Suprapubic skin (tissue), 4 donors: Measurements from ENCODE around the gene DOC2A. TPM values are rescaled to one million over a fixed set of nuclear protein-coding genes. Genes with fewer than 3 reads are reported as not detected.
"Not testable (repeated sequence)": the region's sequence is repeated elsewhere in the genome, so short reads cannot be mapped to it uniquely, and the experiment has no call there.

Experiments
- DNase-seq, 2 donors: peaks; one replicate each; pipeline ENCODE4 v3.0.0-alpha.2; 2019; ENCODE audit warnings: low spot score in 2 of 2
- H3K27ac ChIP-seq: fragments of 200-600 bp; sonication (generic); one replicate; pipeline ENCODE4 v1.5.1; 2019
- H3K27me3 ChIP-seq: fragments of 200-600 bp; sonication (generic); one replicate; pipeline ENCODE4 v1.5.1; 2019
- H3K36me3 ChIP-seq: fragments of 200-600 bp; sonication (generic); one replicate; pipeline ENCODE4 v1.5.1; 2019
- H3K4me1 ChIP-seq: fragments of 200-600 bp; sonication (generic); one replicate; pipeline ENCODE4 v1.5.1; 2019
- H3K4me3 ChIP-seq: fragments of 200-600 bp; sonication (generic); one replicate; pipeline ENCODE4 v1.5.1; 2019; ENCODE audit warnings: mild to moderate bottlenecking
- H3K9me3 ChIP-seq: fragments of 200-600 bp; sonication (generic); one replicate; pipeline ENCODE4 v1.5.1; 2019
- EP300 ChIP-seq: sonication (generic); formaldehyde crosslinking; IDR thresholded peaks from one replicate; pipeline ENCODE4 v1.6.1; 2017; ENCODE audit warnings: antibody characterized with exemption
- POLR2A ChIP-seq, 2 donors: fragments of 450-650 bp; IDR thresholded peaks; one replicate each; pipeline ENCODE4 v1.6.1; 2017; ENCODE audit warnings: antibody characterized with exemption in 2 of 2, mild to moderate bottlenecking in 2 of 2, moderate library complexity in 2 of 2
- POLR2AphosphoS5 ChIP-seq, 3 donors: sonication (generic); formaldehyde crosslinking; IDR thresholded peaks; one replicate each; pipeline ENCODE4 v1.6.1; 2017; ENCODE audit warnings: antibody characterized with exemption in 3 of 3
- WGBS: methylation state at CpG from one replicate; pipeline ENCODE4 v1.1.5; 2018; 5-methylcytosine and 5-hydroxymethylcytosine counted together
- total RNA-seq, 4 donors: library from RNA; depleted of rRNA; stranded (reverse); fragments of >200 nt; gene quantifications; one replicate each; pipeline ENCODE4 v1.1.0, GENCODE V29; 2016
- TF ChIP-seq, protein P1 (sequence below), 2 donors: fragments of 200-600 bp in 1 of 2; fragments of 450-650 bp in 1 of 2; sonication (generic) in 1 of 2; IDR thresholded peaks; one replicate each; pipeline ENCODE4 v1.5.1; 2016 to 2019; ENCODE audit warnings: antibody characterized with exemption in 2 of 2, mild to moderate bottlenecking in 1 of 2, moderate library complexity in 1 of 2

DOC2A gene
- total RNA-seq, 4 donors from 2014 or later: 0.42 TPM; not detected in 3

DNA sequence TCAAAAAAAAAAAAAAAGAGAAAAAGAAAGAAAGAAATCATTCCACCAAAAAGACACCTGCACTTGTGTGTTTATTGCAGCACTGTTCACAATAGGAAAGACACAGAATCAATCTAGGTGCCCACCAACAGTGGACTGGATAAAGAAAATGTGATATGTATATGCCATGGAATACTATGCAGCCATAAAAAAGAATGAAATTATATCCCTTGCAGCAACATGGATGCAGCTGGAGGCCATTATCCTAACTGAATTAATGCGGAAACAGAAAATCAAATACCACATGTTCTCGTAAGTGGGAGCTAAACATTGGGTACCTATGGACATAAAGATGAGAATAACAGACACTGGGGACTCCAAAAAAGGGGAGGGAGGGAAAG, 6.4 kb upstream of the DOC2A start:
- H3K9me3 ChIP-seq: no peaks in the 10 kb centered on the region
- 93% methylated on average over 2 of the region's 2 CpGs for WGBS
- TF ChIP-seq EP300 (no peak), POLR2A (IDR thresholded peaks at IDR 0.05) (no peak), POLR2AphosphoS5 (IDR thresholded peaks at IDR 0.05) (no peak)
- TF ChIP-seq, protein P1, sequence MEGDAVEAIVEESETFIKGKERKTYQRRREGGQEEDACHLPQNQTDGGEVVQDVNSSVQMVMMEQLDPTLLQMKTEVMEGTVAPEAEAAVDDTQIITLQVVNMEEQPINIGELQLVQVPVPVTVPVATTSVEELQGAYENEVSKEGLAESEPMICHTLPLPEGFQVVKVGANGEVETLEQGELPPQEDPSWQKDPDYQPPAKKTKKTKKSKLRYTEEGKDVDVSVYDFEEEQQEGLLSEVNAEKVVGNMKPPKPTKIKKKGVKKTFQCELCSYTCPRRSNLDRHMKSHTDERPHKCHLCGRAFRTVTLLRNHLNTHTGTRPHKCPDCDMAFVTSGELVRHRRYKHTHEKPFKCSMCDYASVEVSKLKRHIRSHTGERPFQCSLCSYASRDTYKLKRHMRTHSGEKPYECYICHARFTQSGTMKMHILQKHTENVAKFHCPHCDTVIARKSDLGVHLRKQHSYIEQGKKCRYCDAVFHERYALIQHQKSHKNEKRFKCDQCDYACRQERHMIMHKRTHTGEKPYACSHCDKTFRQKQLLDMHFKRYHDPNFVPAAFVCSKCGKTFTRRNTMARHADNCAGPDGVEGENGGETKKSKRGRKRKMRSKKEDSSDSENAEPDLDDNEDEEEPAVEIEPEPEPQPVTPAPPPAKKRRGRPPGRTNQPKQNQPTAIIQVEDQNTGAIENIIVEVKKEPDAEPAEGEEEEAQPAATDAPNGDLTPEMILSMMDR (IDR thresholded peaks at IDR 0.05): no peak

DNA sequence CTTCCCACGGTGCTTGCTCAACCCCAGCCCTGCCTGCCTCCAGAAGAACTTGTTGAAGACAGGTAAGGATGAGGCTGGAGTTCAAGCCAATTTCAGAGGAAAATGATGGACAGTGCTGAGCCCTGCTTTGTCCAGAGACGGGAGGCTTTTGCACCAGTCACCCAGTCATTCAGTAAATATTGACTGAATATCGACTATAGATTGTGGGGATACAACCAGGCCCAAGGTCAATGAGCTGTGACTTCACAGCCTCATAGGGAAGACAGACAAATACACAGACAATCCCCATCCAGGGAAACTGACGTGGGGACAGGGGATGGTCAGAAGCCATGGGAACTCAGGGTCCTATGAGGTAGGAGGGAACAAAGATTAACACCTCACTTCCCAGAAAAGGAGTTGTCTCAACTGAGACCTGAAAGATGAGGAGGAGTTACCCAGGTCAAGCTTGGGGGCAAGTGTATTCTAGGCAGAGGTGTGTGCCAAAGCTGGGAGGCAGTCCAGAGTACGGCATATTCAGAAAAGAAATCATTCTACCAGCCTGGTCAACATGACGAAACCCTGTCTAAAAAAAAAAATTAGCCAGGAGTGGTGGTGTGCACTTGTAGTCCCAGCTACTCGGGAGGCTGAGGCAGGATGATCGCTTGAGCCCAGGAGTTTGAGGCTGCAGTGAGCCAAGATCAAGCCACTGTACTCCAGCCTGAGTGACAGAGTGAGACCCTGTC, 5.9 kb upstream of the DOC2A start:
- no peak for DNase-seq
- Histone ChIP-seq H3K27ac (no peak overlapping the region), H3K4me3 (no peak overlapping the region), H3K36me3 (no peaks in the 10 kb centered on the region), H3K27me3 (peaks cover 7% of the 10 kb centered on the region), H3K4me1 (peaks cover 11% of the 10 kb centered on the region), H3K9me3 (no peaks in the 10 kb centered on the region)
- 78% methylated on average over 8 of the region's 8 CpGs for WGBS
- TF ChIP-seq EP300: no peak
- TF ChIP-seq POLR2A (IDR thresholded peaks at IDR 0.05): no peak
- no peak for TF ChIP-seq POLR2AphosphoS5 (IDR thresholded peaks at IDR 0.05)

More for the DNA sequence above, 6.4 kb upstream of the DOC2A start:
- H3K4me1 ChIP-seq: peaks cover 10% of the 10 kb centered on the region
- H3K27ac ChIP-seq: no peak overlapping the region
- H3K36me3 ChIP-seq: no peaks in the 10 kb centered on the region
- H3K4me3 ChIP-seq: no peak overlapping the region
- H3K27me3 ChIP-seq: peaks cover 2% of the 10 kb centered on the region
- DNase-seq: no peak

DNA sequence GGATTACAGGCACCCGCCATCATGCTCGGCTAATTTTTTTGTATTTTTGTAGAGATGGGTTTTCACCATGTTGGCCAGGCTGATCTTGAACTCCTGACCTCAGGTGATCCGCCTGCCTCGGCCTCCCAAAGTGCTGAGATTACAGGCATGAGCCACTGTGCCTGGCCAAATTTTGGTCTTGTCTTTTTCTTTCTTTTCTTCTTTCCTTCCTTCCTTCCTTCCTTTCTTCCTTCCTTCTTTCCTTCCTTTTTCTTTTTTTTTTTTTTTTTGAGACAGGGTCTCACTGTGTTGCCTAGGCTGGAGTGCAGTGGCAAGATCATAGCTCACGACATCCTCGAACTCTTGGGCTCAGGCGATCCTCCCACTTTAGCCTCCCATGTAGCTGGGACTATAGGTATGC, 4.6 kb upstream of the DOC2A start:
- not testable (repeated sequence) for H3K27ac ChIP-seq, H3K4me3 ChIP-seq, H3K36me3 ChIP-seq, DNase-seq, H3K9me3 ChIP-seq
- WGBS: 91% methylated on average over 7 of the region's 7 CpGs
- peaks cover 20% of the 10 kb centered on the region for H3K27me3 ChIP-seq
- peaks cover 15% of the 10 kb centered on the region for H3K4me1 ChIP-seq

DNA sequence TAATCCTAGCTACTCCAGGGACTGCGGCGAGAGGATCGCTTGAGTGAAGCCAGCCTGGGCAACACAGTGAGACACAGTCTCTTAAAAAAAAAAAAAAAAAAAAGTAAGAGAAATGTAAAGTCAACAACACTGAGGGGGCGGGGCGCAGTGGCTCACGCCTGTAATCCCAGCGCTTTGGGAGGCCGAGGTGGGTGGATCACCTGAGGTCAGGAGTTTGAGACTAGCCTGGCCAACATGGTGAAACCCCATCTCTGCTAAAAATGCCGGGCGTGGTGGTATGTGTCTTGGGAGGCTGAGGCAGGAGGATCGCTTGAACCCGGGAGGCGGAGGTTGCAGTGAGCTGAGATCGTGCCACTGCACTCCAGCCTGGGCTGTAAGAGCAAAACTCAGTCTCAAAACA, 1.8 kb upstream of the DOC2A start:
- H3K4me1 ChIP-seq: peaks cover 25% of the 10 kb centered on the region
- TF ChIP-seq, protein P1 (IDR thresholded peaks at IDR 0.05): peak in 1 of 2 donors; percentile 4
- DNase-seq, H3K4me3 ChIP-seq, H3K36me3 ChIP-seq, H3K9me3 ChIP-seq, H3K27ac ChIP-seq: not testable (repeated sequence)
- peaks cover 40% of the 10 kb centered on the region for H3K27me3 ChIP-seq
- 81% methylated on average over 14 of the region's 14 CpGs for WGBS

DNA sequence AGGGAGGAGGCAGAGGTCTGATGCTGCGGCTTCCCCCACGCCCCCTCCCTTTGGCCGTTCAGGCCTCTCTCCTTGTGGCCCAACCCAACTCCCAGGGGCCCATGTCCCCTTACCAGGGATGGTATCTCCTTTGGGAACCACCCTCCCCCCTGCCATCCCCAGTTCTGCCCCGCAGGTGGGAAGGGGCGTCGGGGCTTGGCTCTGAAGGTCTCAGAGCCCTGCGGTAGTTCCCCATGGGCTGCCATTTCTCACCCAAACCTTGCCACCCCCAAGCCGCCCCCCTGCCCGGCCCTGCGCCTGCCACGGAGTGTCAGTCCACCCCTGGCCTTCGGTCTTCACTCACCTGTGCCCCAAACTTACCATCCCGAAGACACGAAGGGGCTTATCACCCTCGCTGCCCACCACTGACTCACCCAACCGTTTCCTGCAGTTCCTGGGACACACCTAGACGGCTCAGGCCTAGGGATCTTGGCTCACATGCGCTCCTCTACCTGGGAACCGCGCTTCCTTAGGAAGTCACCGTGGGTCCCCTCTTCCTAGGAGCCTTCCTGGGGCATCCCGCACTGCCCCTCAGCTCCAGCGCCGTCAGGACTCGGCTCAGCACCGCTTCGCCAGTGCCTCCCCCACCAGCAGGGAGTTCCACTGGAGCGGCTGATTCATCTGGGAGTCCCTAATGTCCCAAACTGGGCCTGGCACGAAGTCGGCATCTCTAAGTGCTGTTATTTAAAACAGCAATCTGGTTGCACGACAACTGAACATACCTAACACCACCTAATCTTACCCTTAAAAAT, 1.1 kb upstream of the DOC2A start:
- no peak for TF ChIP-seq POLR2A (IDR thresholded peaks at IDR 0.05)
- TF ChIP-seq, protein P1 (IDR thresholded peaks at IDR 0.05): no peak
- no peak for TF ChIP-seq POLR2AphosphoS5 (IDR thresholded peaks at IDR 0.05)
- no peak for TF ChIP-seq EP300
- 21% methylated on average over 22 of the region's 31 CpGs for WGBS
- H3K27ac ChIP-seq: no peak overlapping the region

DNA sequence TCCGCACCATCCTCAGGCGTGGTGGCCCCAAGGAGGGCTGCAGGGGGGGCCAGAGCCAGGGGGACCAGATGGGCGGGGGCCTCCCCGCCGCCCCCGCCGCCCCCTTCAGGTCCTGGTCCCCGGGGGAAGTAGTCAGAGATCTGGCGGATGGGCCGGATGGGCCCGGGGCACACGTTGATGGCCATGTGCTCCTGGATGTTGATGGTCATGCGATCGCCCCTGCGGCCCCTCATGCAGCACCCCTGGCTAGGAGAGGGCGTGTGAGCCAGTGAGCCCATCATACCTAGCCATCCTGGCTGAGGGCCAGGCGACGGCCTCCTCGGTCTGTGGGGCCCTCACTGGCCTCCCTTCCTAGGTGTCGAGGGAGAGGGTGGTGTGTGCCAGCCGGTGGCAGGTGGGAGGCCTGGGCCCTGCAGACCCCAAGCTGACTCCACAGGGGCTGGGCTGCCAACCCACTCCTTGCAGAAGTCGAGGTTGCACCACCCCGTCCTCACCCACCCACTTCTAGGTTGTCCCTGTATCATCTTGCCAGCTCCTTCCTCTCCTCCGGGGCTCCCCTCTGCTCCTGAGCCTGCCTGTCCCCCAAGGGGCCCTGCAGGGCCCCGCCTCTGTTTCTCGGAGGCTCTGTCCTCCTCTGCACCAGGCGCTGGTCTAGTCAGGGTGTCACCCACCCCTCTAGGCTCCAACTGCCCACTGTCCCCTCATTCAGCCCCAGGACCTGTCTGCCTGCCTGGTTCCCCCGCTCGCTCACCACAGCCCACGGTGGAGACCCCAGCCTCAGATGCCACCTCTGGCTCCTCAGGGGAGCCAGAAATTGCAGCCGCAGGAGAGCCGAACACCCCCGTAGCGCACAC, 610 bp downstream of the DOC2A start:
- peak overlapping the region; percentile 58 for H3K4me3 ChIP-seq
- H3K27ac ChIP-seq: no peak overlapping the region
- no peaks in the 10 kb centered on the region for H3K9me3 ChIP-seq
- TF ChIP-seq POLR2AphosphoS5 (IDR thresholded peaks at IDR 0.05) (no peak), POLR2A (IDR thresholded peaks at IDR 0.05) (no peak), EP300 (no peak)
- TF ChIP-seq, protein P1 (IDR thresholded peaks at IDR 0.05): no peak
- no peak for DNase-seq
- no peaks in the 10 kb centered on the region for H3K36me3 ChIP-seq
- 0% methylated on average over 3 of the region's 34 CpGs for WGBS
- peaks cover 40% of the 10 kb centered on the region for H3K27me3 ChIP-seq
- peaks cover 25% of the 10 kb centered on the region for H3K4me1 ChIP-seq

More for the DNA sequence above, 1.1 kb upstream of the DOC2A start:
- H3K4me1 ChIP-seq: peaks cover 25% of the 10 kb centered on the region
- no peak for DNase-seq
- peaks cover 40% of the 10 kb centered on the region for H3K27me3 ChIP-seq
- H3K9me3 ChIP-seq: no peaks in the 10 kb centered on the region
- H3K4me3 ChIP-seq: peak overlapping the region; percentile 58
- H3K36me3 ChIP-seq: no peaks in the 10 kb centered on the region
